PFSK-1 (cell line): ENCODE measurements around the gene ESR1.

Experiments used
- FOXP2 ChIP-seq: optimal IDR thresholded peaks from 2 replicates; pipeline ENCODE3; 2011; ENCODE audit warnings: borderline replicate concordance, control low read depth, inconsistent platforms; ENCODE audit not compliant: insufficient read depth; ENCODE audit errors: extremely low read length, extremely low read depth
- POLR2AphosphoS5 ChIP-seq: IDR thresholded peaks from 2 replicates; pipeline ENCODE4 v1.6.1; 2012; ENCODE audit warnings: low read depth, mild to moderate bottlenecking, control low read depth, low read length, moderate library complexity
- SIN3A ChIP-seq: IDR thresholded peaks from 2 replicates; pipeline ENCODE4 v1.6.1; 2012; ENCODE audit warnings: mild to moderate bottlenecking, low read length, moderate library complexity, borderline replicate concordance; ENCODE audit not compliant: insufficient read depth
- TAF1 ChIP-seq: IDR thresholded peaks from 2 replicates; pipeline ENCODE4 v1.6.1; 2012; ENCODE audit warnings: low read length, control low read depth, borderline replicate concordance; ENCODE audit not compliant: insufficient read depth
- TF ChIP-seq, protein P1 (sequence below), 2 experiments: IDR thresholded peaks; 2 replicates each; pipeline versions ENCODE4 v1.6.1 to v1.8.0; 2011 to 2012; ENCODE audit warnings: low read depth in 2 of 2, low read length in 2 of 2, control low read depth in 1 of 2, inconsistent platforms in 1 of 2, mild to moderate bottlenecking in 1 of 2, moderate library complexity in 1 of 2; ENCODE audit not compliant: insufficient read depth in 1 of 2

DNA sequence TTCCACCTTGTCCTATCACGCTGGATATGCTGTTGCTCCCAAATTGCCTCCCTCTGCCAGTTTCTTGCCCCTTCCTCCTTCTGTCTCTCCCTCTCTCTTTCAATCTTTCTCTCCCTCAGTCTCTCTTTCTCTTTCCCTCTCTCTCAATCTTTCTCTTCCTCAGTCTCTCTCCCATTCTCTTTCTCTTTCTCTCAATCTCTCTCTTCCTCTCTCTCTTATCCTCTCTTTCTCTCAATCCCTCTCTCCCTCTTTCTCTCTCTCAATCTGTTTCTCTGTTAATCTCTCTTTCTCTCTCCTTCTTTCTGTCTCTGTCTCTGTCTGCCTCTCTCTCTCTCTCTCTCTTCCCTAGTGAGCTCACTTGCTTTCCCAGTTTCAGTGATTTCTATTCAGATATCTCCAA, 245.8 kb downstream of the ESR1 start:
- TF ChIP-seq POLR2AphosphoS5 (no peak), SIN3A (no peak), TAF1 (no peak), FOXP2 (no peak)
- TF ChIP-seq, protein P1, sequence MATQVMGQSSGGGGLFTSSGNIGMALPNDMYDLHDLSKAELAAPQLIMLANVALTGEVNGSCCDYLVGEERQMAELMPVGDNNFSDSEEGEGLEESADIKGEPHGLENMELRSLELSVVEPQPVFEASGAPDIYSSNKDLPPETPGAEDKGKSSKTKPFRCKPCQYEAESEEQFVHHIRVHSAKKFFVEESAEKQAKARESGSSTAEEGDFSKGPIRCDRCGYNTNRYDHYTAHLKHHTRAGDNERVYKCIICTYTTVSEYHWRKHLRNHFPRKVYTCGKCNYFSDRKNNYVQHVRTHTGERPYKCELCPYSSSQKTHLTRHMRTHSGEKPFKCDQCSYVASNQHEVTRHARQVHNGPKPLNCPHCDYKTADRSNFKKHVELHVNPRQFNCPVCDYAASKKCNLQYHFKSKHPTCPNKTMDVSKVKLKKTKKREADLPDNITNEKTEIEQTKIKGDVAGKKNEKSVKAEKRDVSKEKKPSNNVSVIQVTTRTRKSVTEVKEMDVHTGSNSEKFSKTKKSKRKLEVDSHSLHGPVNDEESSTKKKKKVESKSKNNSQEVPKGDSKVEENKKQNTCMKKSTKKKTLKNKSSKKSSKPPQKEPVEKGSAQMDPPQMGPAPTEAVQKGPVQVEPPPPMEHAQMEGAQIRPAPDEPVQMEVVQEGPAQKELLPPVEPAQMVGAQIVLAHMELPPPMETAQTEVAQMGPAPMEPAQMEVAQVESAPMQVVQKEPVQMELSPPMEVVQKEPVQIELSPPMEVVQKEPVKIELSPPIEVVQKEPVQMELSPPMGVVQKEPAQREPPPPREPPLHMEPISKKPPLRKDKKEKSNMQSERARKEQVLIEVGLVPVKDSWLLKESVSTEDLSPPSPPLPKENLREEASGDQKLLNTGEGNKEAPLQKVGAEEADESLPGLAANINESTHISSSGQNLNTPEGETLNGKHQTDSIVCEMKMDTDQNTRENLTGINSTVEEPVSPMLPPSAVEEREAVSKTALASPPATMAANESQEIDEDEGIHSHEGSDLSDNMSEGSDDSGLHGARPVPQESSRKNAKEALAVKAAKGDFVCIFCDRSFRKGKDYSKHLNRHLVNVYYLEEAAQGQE (IDR thresholded peaks at IDR 0.05; ENCODE audit: insufficient read depth in 1 of 2, low read depth in 2 of 2, low read length in 2 of 2) = no peak
